NOMO-1 (cell line): ENCODE results near the gene FOXB2.
"Not testable (repeated sequence)": the region's sequence is repeated elsewhere in the genome, so short reads cannot be mapped to it uniquely, and the experiment has no call there.

Source experiments
- DNase-seq, 2 experiments: peaks; one replicate each; lab custom pipeline; 2025; ENCODE audit not compliant: unreplicated experiment in 2 of 2; lab: John Stamatoyannopoulos, UW

Gene FOXB2

DNA sequence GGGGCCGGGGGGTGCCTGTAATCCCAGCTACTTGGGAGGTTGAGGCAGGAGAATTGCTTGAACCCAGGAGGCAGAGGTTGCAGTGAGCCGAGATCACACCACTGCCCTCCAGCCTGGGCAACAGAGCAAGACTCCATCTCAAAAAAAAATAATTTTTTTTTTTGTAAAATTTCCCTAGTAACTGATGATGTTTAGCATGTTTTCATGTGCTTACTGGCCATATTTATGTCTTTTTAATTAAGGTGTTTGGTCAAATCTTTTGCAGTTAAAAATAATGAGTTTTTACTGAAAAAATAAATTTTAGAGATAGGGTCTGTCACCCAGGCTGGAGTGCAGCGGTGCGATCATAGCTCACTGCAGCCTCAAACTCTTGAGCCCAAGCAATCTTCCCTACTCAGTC is 24.3 kb downstream of the FOXB2 start:
- DNase-seq: not testable (repeated sequence)

DNA sequence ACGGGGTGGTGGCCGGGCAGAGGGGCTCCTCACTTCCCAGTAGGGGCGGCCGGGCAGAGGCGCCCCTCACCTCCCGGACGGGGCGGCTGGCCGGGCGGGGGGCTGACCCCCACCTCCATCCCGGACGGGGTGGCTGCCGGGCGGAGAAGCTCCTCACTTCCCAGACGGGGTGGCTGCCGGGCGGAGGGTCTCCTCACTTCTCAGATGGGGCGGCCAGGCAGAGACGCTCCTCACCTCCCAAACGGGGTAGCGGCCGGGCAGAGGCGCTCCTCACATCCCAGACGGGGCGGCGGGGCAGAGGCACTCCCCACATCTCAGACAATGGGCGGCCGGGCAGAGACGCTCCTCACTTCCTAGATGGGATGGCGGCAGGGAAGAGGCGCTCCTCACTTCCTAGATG is 41.2 kb downstream of the FOXB2 start:
- not testable (repeated sequence) for DNase-seq

DNA sequence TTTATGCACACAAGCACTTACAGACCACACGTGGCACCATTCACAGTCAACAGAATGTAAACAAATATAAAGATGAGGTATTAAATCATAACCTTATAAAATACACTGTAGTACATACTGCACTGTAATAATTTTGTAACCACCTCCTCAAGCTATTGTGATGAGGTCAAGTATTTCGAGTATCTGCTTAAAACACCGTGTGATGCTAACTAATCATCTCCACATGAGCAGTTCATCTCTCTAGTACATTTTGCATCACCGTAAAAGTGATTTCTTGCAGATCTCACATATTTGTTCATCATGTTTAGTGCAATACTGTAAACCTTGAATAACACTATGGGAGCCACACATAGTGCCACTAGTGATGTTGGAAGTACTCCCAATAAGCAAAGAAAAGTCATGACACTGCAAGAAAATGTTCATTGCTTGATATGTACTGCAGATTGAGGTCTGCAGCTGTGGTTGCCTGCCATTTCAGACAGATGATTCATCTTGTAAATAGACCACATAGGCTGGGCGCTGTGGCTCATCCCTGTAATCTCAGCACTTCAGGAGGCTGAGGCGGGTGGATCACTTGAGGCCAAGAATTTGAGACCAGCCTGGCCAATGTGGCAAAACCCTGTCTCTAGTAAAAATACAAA is 44.3 kb downstream of the FOXB2 start:
- no peak for DNase-seq

DNA sequence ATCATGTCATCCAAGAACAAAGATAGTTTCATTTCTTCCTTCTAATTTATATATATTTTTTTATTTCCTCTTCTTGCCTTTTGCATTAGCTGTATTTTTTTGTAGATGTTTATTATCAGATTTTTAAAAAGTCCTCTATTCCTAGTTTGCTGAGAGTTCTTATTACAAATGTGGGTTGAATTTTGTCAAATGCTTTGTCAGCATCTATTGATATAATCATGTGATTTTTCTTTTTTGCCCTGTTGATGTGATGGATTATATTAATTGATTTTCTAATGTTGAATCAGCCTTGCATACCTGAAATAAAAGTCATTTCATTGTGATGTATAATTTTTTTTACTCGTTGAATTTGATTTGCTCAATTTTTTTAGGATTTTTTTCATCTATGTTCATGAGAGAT is 46.9 kb downstream of the FOXB2 start:
- DNase-seq: no peak
